ENCODE measurements around the gene EFCAB6. TPM values are rescaled to one million over a fixed set of nuclear protein-coding genes. Genes with fewer than 3 reads are reported as not detected.

Gene EFCAB6
- total RNA-seq, 2 experiments from 2014 or later: 0.26 to 0.39 TPM

- Mint-ChIP-seq H3K27me3 (ENCODE audit: low read depth) (no peaks in the 10 kb centered on the region), H3K4me3 (no peak overlapping the region), H3K4me1 (ENCODE audit: low read depth) (no peaks in the 10 kb centered on the region), H3K36me3 (ENCODE audit: low read depth) (no peaks in the 10 kb centered on the region), H3K9me3 (ENCODE audit: insufficient read depth) (no peaks in the 10 kb centered on the region), H3K27ac (no peak overlapping the region)
- ATAC-seq (no peak), DNase-seq (no peak)
- CTCF ChIA-PET: no interaction called here
- POLR2A ChIA-PET: no interaction called here
These were observed 305.6 kb downstream of the EFCAB6 start for GRCh38 chr22:43506487-43506886.

- no peaks in the 10 kb centered on the region for H3K4me1 Mint-ChIP-seq (ENCODE audit: low read depth)
- ATAC-seq (no peak), DNase-seq (no peak)
- H3K27ac Mint-ChIP-seq: no peak overlapping the region
- no peaks in the 10 kb centered on the region for H3K27me3 Mint-ChIP-seq (ENCODE audit: low read depth)
- no peaks in the 10 kb centered on the region for H3K36me3 Mint-ChIP-seq (ENCODE audit: low read depth)
- POLR2A ChIA-PET: no interaction called here
- H3K4me3 Mint-ChIP-seq: no peak overlapping the region
- CTCF ChIA-PET: no interaction called here
- H3K9me3 Mint-ChIP-seq (ENCODE audit: insufficient read depth): no peaks in the 10 kb centered on the region
These were observed 306.2 kb downstream of the EFCAB6 start for GRCh38 chr22:43505896-43506295.

GRCh38 chr22:43505423-43505822 lies 306.7 kb downstream of the EFCAB6 start:
- ChIA-PET CTCF (no interaction called here), POLR2A (no interaction called here)
- H3K36me3 Mint-ChIP-seq (ENCODE audit: low read depth): no peaks in the 10 kb centered on the region
- no peak for DNase-seq
- H3K27ac Mint-ChIP-seq: no peak overlapping the region
- no peaks in the 10 kb centered on the region for H3K9me3 Mint-ChIP-seq (ENCODE audit: insufficient read depth)
- no peak for ATAC-seq
- H3K4me1 Mint-ChIP-seq (ENCODE audit: low read depth): no peaks in the 10 kb centered on the region
- H3K4me3 Mint-ChIP-seq: no peak overlapping the region
- no peaks in the 10 kb centered on the region for H3K27me3 Mint-ChIP-seq (ENCODE audit: low read depth)

GRCh38 chr22:43504666-43505261 lies 307.3 kb downstream of the EFCAB6 start:
- Mint-ChIP-seq H3K9me3 (ENCODE audit: insufficient read depth) (no peaks in the 10 kb centered on the region), H3K36me3 (ENCODE audit: low read depth) (no peaks in the 10 kb centered on the region), H3K27ac (no peak overlapping the region), H3K4me1 (ENCODE audit: low read depth) (no peaks in the 10 kb centered on the region), H3K27me3 (ENCODE audit: low read depth) (no peaks in the 10 kb centered on the region), H3K4me3 (no peak overlapping the region)
- POLR2A ChIA-PET: no interaction called here
- CTCF ChIA-PET: no interaction called here
- ATAC-seq (no peak), DNase-seq (no peak)

GRCh38 chr22:43504068-43504467 lies 308.0 kb downstream of the EFCAB6 start:
- ChIA-PET CTCF (no interaction called here), POLR2A (no interaction called here)
- DNase-seq (no peak), ATAC-seq (no peak)
- Mint-ChIP-seq H3K4me3 (no peak overlapping the region), H3K27ac (no peak overlapping the region), H3K9me3 (ENCODE audit: insufficient read depth) (no peaks in the 10 kb centered on the region), H3K27me3 (ENCODE audit: low read depth) (no peaks in the 10 kb centered on the region), H3K4me1 (ENCODE audit: low read depth) (no peaks in the 10 kb centered on the region), H3K36me3 (ENCODE audit: low read depth) (no peaks in the 10 kb centered on the region)

GRCh38 chr22:43502306-43502874 lies 309.7 kb downstream of the EFCAB6 start:
- CTCF ChIA-PET: no interaction called here
- Mint-ChIP-seq H3K9me3 (ENCODE audit: insufficient read depth) (no peaks in the 10 kb centered on the region), H3K4me1 (ENCODE audit: low read depth) (no peaks in the 10 kb centered on the region), H3K4me3 (no peak overlapping the region), H3K36me3 (ENCODE audit: low read depth) (no peaks in the 10 kb centered on the region), H3K27ac (no peak overlapping the region), H3K27me3 (ENCODE audit: low read depth) (no peaks in the 10 kb centered on the region)
- ATAC-seq (no peak), DNase-seq (no peak)
- POLR2A ChIA-PET: no interaction called here

- ChIA-PET POLR2A (no interaction called here), CTCF (no interaction called here)
- Mint-ChIP-seq H3K4me3 (no peak overlapping the region), H3K27me3 (ENCODE audit: low read depth) (no peaks in the 10 kb centered on the region), H3K27ac (no peak overlapping the region), H3K36me3 (ENCODE audit: low read depth) (no peaks in the 10 kb centered on the region), H3K4me1 (ENCODE audit: low read depth) (no peaks in the 10 kb centered on the region), H3K9me3 (ENCODE audit: insufficient read depth) (no peaks in the 10 kb centered on the region)
- ATAC-seq (no peak), DNase-seq (no peak)
These were observed 310.2 kb downstream of the EFCAB6 start for GRCh38 chr22:43501878-43502277.

- Mint-ChIP-seq H3K4me3 (no peak overlapping the region), H3K9me3 (ENCODE audit: insufficient read depth) (no peaks in the 10 kb centered on the region), H3K27ac (no peak overlapping the region), H3K36me3 (ENCODE audit: low read depth) (no peaks in the 10 kb centered on the region), H3K27me3 (ENCODE audit: low read depth) (no peaks in the 10 kb centered on the region), H3K4me1 (ENCODE audit: low read depth) (no peaks in the 10 kb centered on the region)
- DNase-seq (no peak), ATAC-seq (no peak)
- POLR2A ChIA-PET: no interaction called here
- CTCF ChIA-PET: no interaction called here
These were observed 311.0 kb downstream of the EFCAB6 start for GRCh38 chr22:43500792-43501785.

GRCh38 chr22:43498856-43499253 lies 313.2 kb downstream of the EFCAB6 start:
- no peak for DNase-seq
- ChIA-PET POLR2A (no interaction called here), CTCF (no interaction called here)
- ATAC-seq: no peak
- Mint-ChIP-seq H3K27me3 (ENCODE audit: low read depth) (no peaks in the 10 kb centered on the region), H3K27ac (no peak overlapping the region), H3K4me1 (ENCODE audit: low read depth) (no peaks in the 10 kb centered on the region), H3K9me3 (ENCODE audit: insufficient read depth) (no peaks in the 10 kb centered on the region), H3K4me3 (no peak overlapping the region), H3K36me3 (ENCODE audit: low read depth) (no peaks in the 10 kb centered on the region)

GRCh38 chr22:43497956-43498855 lies 313.9 kb downstream of the EFCAB6 start:
- ATAC-seq (no peak), DNase-seq (no peak)
- no peak overlapping the region for H3K27ac Mint-ChIP-seq
- no peaks in the 10 kb centered on the region for H3K4me1 Mint-ChIP-seq (ENCODE audit: low read depth)
- H3K4me3 Mint-ChIP-seq: no peak overlapping the region
- ChIA-PET CTCF (no interaction called here), POLR2A (no interaction called here)
- H3K9me3 Mint-ChIP-seq (ENCODE audit: insufficient read depth): no peaks in the 10 kb centered on the region
- H3K27me3 Mint-ChIP-seq (ENCODE audit: low read depth): no peaks in the 10 kb centered on the region
- H3K36me3 Mint-ChIP-seq (ENCODE audit: low read depth): no peaks in the 10 kb centered on the region

- POLR2A ChIA-PET: no interaction called here
- H3K4me1 Mint-ChIP-seq (ENCODE audit: low read depth): no peaks in the 10 kb centered on the region
- H3K9me3 Mint-ChIP-seq (ENCODE audit: insufficient read depth): no peaks in the 10 kb centered on the region
- no peak overlapping the region for H3K4me3 Mint-ChIP-seq
- ATAC-seq: no peak
- no peak overlapping the region for H3K27ac Mint-ChIP-seq
- CTCF ChIA-PET: no interaction called here
- no peaks in the 10 kb centered on the region for H3K27me3 Mint-ChIP-seq (ENCODE audit: low read depth)
- DNase-seq: no peak
- no peaks in the 10 kb centered on the region for H3K36me3 Mint-ChIP-seq (ENCODE audit: low read depth)
These were observed 318.8 kb downstream of the EFCAB6 start for GRCh38 chr22:43493297-43493696.

- no peak overlapping the region for H3K4me3 Mint-ChIP-seq
- no peaks in the 10 kb centered on the region for H3K4me1 Mint-ChIP-seq (ENCODE audit: low read depth)
- no peak overlapping the region for H3K27ac Mint-ChIP-seq
- POLR2A ChIA-PET: no interaction called here
- ATAC-seq (no peak), DNase-seq (no peak)
- no peaks in the 10 kb centered on the region for H3K36me3 Mint-ChIP-seq (ENCODE audit: low read depth)
- CTCF ChIA-PET: no interaction called here
- no peaks in the 10 kb centered on the region for H3K27me3 Mint-ChIP-seq (ENCODE audit: low read depth)
- no peaks in the 10 kb centered on the region for H3K9me3 Mint-ChIP-seq (ENCODE audit: insufficient read depth)
These were observed 320.4 kb downstream of the EFCAB6 start for GRCh38 chr22:43491737-43492136.
